GM18951 (cell line): ENCODE data around the gene STAMBP.
"Not testable (repeated sequence)": the region's sequence is repeated elsewhere in the genome, so short reads cannot be mapped to it uniquely, and the experiment has no call there.

ENCODE experiments used
- POLR2A ChIP-seq: IDR thresholded peaks from 4 replicates; pipeline ENCODE4 v1.6.1; 2011; ENCODE audit warnings: mild to moderate bottlenecking; ENCODE audit not compliant: insufficient read length, insufficient read depth; ENCODE audit errors: extremely low read depth
- in situ Hi-C: fragments of 300-500 bp; cut with MboI; formaldehyde crosslinking; loops from one replicate; pipeline ENCODE4 v1.12.0; 2022; ENCODE audit warnings: low sequenced_read_pairs, mixed read lengths, inconsistent platforms; ENCODE audit not compliant: unreplicated experiment

Gene STAMBP

DNA sequence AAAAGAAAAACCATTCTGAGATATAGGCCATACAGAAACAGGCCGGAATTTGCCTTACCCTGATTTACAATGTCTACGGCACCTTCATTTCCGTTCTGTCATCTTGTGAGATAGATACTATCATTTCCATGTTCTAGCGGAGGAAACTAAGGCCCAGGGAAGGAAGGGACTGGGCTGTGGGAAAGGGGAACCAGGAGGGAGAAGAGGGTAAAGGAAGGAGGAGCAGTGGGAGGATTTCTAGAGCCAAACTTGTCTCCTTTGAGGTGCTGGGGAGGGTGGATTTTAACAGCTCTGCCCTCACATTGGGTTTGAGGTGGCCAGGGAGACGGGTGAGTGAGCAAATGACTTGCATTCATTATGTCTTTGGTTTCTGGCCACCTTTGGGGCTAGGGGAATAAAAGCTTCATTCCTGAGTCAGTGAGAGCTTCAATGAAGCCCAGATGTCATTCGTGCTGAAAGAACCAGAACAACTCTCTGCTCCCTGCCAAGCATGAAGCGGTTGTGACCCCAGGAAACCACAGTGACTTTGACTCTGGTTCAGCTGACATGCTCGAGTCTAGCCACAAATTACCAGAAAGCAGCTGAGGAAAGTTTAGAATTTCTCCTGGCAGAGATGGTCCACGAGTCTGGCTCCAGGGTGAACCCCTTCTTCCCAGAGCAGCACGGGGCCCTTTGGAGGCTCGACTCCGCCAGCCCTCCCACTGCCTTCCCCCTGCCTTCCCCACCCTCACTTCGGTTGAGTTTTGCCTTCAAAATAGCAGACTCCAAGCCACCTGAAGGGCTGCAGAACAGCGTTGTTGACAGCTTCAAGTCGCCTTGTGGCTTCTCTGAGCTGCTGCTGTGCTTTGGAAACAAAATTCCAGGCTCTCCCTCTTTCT lies 67.8 kb downstream of the STAMBP start:
- TF ChIP-seq POLR2A = no peak
- in situ Hi-C loops = no loop called here

DNA sequence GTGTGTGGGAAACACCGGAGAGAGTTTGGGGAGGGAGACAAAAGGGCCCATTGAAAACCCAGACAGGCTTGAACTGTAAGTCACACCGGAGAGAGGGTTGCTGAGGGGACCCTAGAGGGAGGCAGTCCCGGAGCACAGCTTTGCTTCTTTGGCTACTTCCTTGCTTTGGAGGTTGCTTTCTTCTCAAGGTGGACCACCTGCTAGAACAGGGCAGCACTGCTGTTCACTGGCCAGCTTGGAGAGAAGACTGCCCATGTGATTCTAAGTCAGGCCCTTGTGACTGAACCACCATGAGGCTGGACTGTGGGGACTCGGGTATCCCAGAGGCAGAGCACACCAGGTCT lies 68.5 kb downstream of the STAMBP start:
- no peak for TF ChIP-seq POLR2A
- in situ Hi-C loops = no loop called here

DNA sequence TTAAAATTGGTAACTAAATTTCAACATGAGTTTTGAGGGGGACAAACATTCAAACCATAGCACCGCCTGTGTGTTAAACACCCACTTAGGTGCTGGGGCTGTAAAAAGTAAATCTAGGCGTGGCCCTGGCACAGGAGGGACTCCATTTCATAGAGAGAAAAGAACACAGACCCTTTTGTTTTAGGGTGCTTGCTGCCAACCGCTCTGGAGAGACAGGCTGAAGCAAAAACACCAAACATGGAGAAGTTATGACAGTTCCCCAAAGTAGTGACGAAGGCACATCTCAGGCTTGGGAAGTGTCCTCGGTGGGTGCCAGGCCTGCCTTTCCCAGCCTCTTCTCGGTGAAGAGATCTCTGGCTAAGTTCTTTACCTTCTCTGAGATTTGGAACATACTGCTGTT lies 69.2 kb downstream of the STAMBP start:
- in situ Hi-C loops = no loop called here
- no peak for TF ChIP-seq POLR2A

DNA sequence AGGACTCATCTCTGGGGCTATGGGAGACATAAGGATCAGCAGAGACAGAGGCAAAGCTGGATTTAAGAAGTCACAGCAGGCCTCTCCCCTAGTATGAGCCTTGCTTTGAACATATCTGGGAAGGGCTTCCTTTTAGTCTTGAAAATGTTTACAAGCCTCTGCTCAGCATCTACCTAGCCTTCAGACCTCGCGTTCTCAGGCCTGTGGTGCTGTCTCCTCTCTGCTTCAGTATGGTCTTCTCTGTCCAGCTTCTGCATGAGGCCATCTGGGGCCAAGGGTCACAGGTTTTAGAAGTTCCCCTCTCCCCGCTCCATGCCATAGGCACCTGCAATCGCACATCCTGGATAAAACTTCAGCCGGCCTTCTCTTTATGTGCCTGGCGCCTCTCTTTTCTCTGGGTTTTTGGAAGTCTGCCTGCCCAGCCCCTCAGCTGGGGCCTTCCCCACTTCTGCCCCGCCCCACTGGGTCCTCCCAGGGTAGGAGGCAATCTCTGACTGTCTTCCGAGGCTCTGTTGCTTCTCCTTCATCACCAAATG lies 71.1 kb downstream of the STAMBP start:
- in situ Hi-C loops = no loop called here
- no peak for TF ChIP-seq POLR2A

DNA sequence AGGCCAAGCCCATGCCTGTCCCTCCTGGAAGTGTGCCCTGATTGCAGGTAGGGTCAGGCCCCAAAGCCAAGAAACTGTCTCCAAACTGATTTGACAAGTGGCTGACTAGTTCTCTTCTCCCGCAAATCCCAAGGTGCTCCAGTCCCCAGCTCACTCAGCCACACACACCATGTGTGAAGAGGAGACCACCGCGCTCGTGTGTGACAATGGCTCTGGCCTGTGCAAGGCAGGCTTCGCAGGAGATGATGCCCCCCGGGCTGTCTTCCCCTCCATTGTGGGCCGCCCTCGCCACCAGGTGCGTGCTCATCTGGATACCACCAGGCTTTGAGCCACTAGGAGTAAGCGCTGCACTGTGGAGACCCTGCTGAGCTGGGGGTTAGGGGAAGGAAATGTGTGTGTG lies 72.4 kb downstream of the STAMBP start:
- in situ Hi-C loops = no loop called here
- TF ChIP-seq POLR2A = no peak

DNA sequence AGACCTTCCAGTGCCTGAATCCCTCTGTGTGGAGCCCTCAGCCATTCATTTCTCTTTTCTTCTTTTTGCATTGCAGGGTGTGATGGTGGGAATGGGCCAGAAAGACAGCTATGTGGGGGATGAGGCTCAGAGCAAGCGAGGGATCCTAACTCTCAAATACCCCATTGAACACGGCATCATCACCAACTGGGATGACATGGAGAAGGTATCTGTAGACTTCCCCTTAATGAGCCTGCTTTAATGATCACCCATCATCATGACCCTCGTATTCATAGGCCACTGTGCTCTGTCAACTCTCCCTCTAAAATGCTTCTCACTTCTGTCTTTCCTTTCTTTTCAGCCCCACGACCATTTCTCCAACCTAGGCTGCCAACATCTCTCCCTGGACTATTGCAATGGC lies 73.5 kb downstream of the STAMBP start:
- TF ChIP-seq POLR2A = no peak
- in situ Hi-C loops = no loop called here

DNA sequence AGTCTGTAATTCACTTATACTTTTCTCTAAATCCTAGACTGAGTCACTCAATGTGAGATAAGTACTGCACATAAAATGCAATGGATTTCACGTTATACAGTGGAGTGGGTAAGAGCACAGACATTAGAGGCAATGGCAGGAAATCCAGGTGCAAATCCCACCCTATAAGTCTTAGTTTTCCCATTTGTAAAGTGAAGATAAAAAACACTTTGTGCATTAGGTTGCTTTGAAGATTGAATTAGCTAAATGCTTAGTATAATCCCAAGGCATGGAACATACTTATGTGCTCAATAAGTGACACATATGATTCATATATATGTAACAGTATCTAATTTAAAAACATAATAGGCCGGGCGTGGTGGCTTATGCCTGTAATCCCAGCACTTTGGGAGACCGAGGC lies 74.6 kb downstream of the STAMBP start:
- TF ChIP-seq POLR2A = no peak
- in situ Hi-C loops = no loop called here

DNA sequence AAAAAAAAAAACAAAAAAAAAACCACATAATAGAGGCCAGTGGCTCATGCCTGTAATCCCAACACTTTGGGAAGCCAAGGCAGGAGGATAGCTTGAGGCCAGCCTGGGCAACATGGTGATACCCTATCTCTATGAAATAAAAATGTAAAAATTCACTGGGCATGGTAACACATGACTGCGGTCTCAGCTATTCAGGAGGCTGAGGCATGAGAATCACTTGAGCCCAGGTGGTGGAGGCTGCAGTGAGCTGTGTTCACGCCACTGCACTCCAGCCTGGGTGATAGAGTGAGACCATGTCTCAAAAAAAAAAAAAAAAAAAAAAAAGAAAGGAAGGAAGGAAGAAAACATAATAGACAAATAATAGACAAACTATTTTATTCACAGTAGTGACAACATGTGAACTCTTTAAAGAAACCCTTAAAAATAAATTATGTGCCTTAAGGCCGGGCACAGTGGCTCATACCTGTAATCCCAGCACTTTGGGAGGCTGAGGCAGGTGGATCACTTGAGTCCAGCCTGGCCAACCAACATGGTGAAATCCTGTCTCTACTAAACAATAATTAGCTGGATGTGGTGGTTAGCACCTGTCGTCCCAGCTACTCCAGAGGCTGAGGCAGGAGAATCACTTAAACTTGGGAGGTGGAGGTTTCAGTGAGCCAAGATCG lies 75.3 kb downstream of the STAMBP start:
- in situ Hi-C loops = not testable (repeated sequence)

DNA sequence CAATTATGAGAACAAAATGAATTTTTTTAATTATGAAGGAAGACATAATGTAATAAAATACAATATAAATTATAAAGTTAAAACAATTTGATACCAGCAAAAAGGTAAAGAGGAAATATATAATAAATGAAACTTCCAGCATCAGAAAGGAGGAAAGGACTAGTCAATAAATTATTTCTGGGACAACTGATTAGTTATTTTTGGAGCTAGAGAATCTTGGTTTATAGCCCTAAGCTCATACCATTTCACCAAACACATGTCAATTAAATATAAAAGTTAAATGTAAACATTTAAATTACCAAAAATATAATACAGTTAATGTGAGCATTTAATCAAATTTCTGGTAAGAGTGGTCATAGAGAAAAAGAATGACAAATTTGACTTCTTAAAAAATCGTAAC lies 76.2 kb downstream of the STAMBP start:
- no peak for TF ChIP-seq POLR2A
- in situ Hi-C loops = no loop called here

DNA sequence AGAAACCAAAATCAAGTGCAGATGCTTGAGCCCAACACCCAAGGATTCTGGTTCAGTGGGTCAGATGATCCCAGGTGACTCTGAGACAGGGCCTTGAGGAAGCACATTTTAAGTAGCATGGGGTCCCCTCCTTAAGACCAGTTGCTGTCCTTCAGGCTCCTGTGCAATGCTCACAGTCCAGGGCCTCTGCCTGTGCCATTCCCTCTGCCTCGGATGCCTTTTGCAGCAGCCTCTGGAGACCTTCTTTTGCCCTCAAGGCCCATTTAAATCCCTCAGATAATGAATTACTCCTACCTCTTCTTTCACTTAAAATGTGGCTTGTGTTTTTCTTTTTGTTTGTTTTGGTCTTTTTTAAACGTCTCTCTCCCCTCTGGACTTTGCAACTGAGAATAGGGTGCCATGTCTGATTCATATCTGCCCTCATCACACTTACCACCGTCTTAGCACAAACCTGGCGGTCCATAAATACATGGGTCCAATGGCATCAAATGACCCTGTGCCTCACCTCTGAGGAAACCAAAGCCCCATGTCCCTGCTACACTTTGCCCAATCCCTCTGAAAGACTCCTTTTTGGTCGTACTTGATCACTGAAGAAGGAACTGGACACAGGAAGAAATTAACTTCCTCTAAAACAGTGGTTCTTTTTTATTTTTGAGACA lies 78.2 kb downstream of the STAMBP start:
- TF ChIP-seq POLR2A = no peak
- in situ Hi-C loops = no loop called here

DNA sequence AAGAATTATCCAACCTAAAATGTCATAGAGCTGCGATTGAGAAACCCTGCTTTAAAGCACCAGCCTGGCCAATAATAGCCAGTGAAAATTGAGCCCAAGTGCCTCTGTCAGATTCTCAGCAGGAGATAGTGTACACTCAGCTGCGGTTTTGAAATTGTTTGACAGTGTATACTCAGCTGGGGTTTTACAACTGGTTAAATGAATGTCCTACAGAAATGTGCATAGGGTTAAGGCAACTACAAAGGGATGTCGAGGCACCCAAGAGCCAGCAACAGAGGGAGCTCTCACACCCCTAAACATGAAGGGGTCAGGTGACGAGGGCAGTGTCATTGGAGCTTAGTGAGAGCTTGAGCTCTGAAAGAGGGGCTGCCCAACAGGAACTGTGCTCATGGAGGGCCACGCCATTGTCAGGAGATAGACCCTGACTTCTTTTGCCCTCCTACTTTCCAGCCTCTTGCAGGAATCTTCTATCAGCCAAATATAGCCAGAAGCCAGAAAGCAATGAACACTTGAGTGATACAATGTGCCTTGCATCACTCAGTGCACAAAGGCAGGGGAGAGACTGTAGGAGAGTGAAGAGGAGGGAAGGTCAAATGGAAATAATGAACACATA lies 79.2 kb downstream of the STAMBP start:
- no peak for TF ChIP-seq POLR2A
- in situ Hi-C loops = no loop called here

DNA sequence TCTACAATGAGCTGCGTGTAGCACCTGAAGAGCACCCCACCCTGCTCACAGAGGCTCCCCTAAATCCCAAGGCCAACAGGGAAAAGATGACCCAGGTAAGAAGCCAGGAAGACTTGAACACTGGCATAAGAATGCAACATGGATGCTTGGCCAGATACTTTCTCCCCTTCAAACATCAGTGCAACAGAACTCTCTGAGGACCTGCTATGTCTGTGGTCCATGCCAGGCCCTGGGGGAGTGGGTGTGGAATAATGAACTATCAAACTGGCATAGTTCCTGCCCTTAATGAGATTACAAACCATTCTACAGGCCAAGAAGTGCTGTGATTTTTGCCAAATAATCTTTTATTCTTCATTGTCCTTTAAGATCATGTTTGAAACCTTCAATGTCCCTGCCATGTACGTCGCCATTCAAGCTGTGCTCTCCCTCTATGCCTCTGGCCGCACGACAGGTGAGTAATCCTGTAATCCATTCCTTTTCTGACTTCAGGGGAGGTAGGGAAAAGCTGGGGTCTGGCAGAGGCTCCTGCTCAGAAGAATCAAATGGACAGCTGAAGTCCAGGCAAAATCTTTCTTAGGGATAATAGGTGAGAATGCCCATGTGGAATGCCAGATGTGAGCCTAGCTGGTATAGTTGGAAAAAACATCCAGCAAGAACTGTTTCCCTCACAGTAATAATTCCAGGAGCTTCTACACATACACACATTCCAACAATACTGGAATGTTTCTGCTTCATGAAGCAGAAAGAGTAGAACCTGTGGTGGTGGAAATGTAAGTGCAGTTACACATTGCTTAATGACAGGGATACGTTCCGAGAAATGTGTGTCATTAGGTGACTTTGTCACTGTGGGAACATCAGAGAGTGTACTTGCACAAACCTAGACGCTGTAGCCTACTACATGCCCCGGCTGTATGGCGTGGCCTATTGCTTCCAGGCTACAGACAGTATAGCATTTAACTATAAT lies 80.2 kb downstream of the STAMBP start:
- TF ChIP-seq POLR2A = no peak
- in situ Hi-C loops = no loop called here
